ENCODE results near the gene PTGER3.
"Not testable (repeated sequence)": the region's sequence is repeated elsewhere in the genome, so short reads cannot be mapped to it uniquely, and the experiment has no call there.

Gene PTGER3

DNA sequence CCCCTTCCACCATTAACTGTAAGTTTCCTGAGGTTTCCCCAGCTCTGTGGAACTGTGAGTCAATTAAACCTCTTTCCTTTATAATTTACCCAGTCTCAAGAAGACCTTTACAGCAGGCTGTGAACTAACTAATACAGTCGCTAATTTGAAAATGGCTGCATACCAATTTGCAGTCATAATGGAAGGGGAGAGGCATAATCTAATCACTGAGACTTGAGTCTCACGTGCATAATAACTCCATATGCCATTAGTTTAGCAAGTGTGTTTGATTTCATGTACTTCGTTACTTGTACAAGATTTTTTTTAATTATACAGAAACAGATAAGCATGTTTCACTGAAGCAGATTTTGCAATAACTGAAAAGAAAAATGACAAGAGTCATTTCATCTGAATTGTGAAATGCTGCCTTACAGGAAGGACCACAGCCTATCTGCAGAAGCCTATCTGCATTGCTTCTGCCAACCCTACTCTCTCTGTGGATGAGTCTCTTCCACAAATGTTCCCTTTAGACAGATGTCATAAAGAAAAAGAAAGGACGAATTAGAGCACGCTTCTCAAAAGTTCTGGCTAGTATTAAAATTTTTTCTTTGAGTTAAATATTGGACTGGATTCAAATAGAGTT, 99.1 kb downstream of the PTGER3 start:
- DNase-seq (ENCODE audit: low read depth, low spot score) = no peak
- Histone ChIP-seq H3K4me1 (ENCODE audit: control insufficient read depth, insufficient read depth, low read length) (no peaks in the 10 kb centered on the region), H3K27ac (ENCODE audit: low read length) (no peak overlapping the region), H3K36me3 (ENCODE audit: control insufficient read depth, insufficient read depth, low read length) (no peaks in the 10 kb centered on the region), H3K4me3 (ENCODE audit: low read length) (no peak overlapping the region), H3K9me3 (ENCODE audit: control insufficient read depth, insufficient read depth, low read length) (no peaks in the 10 kb centered on the region), H3K27me3 (ENCODE audit: control insufficient read depth, insufficient read depth, low read length) (no peaks in the 10 kb centered on the region)
- WGBS (ENCODE audit: insufficient coverage, insufficient read length) = no CpG with 5 or more reads among the region's 5 CpGs

DNA sequence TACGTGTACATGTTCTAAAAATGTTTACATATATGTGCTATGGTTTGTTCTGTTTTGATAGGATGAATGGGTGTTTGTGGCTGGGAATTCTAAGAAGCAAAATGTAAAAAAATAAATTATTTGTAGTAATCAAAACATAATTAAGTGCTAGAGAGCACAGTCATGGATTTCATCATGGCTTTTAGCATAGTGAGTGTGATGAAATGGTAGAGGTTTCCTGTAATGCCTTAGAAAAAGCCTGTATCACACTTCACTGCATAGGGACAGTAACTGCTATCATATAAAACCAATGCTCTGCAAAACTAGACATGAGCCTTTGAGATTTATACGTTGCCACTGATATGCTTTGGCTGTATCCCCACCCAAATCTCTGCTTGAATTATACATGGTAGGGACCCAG, 99.8 kb downstream of the PTGER3 start:
- DNase-seq (ENCODE audit: low read depth, low spot score) = no peak
- Histone ChIP-seq H3K4me1 (ENCODE audit: control insufficient read depth, insufficient read depth, low read length) (no peaks in the 10 kb centered on the region), H3K27me3 (ENCODE audit: control insufficient read depth, insufficient read depth, low read length) (no peaks in the 10 kb centered on the region), H3K9me3 (ENCODE audit: control insufficient read depth, insufficient read depth, low read length) (no peaks in the 10 kb centered on the region), H3K4me3 (ENCODE audit: low read length) (no peak overlapping the region), H3K27ac (ENCODE audit: low read length) (no peak overlapping the region), H3K36me3 (ENCODE audit: control insufficient read depth, insufficient read depth, low read length) (no peaks in the 10 kb centered on the region)
- whole genome bisulfite sequencing (ENCODE audit: insufficient coverage, insufficient read length) = no CpG with 5 or more reads among the region's 2 CpGs

GRCh38 chr1:70945676-70946075, 101.9 kb downstream of the PTGER3 start:
- H3K9me3 ChIP-seq (ENCODE audit: control insufficient read depth, insufficient read depth, low read length) = no peaks in the 10 kb centered on the region
- no peak overlapping the region for H3K27ac ChIP-seq (ENCODE audit: low read length)
- H3K4me1 ChIP-seq (ENCODE audit: control insufficient read depth, insufficient read depth, low read length) = no peaks in the 10 kb centered on the region
- no peaks in the 10 kb centered on the region for H3K36me3 ChIP-seq (ENCODE audit: control insufficient read depth, insufficient read depth, low read length)
- no peaks in the 10 kb centered on the region for H3K27me3 ChIP-seq (ENCODE audit: control insufficient read depth, insufficient read depth, low read length)
- DNase-seq (ENCODE audit: low read depth, low spot score) = no peak
- no CpG with 5 or more reads among the region's 2 CpGs for WGBS (ENCODE audit: insufficient coverage, insufficient read length)
- H3K4me3 ChIP-seq (ENCODE audit: low read length) = no peak overlapping the region

DNA sequence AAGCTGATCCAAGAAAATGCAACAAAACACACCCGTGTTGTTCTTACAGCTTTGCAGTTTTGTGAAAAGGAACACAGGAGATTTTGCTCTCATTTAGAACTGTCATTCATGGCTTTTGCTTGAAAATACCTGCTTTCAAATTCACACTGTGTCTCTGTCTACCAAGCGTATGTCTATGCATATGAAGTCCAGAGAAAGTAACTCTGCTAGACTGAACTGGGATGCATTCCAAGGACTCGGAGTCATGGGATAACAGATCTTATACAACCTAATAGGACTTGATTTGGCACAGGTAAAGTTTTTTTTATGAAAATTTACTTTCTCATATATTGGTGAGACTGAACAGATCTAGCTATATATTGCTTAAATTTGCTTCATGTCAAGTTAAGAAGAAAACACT, 102.4 kb downstream of the PTGER3 start:
- H3K27ac ChIP-seq (ENCODE audit: low read length) = no peak overlapping the region
- H3K27me3 ChIP-seq (ENCODE audit: control insufficient read depth, insufficient read depth, low read length) = no peaks in the 10 kb centered on the region
- no peak for DNase-seq (ENCODE audit: low read depth, low spot score)
- H3K4me3 ChIP-seq (ENCODE audit: low read length) = no peak overlapping the region
- no peaks in the 10 kb centered on the region for H3K4me1 ChIP-seq (ENCODE audit: control insufficient read depth, insufficient read depth, low read length)
- no peaks in the 10 kb centered on the region for H3K36me3 ChIP-seq (ENCODE audit: control insufficient read depth, insufficient read depth, low read length)
- no peaks in the 10 kb centered on the region for H3K9me3 ChIP-seq (ENCODE audit: control insufficient read depth, insufficient read depth, low read length)
- no CpG with 5 or more reads among the region's 3 CpGs for WGBS (ENCODE audit: insufficient coverage, insufficient read length)

- Histone ChIP-seq H3K36me3 (ENCODE audit: control insufficient read depth, insufficient read depth, low read length) (no peaks in the 10 kb centered on the region), H3K27ac (ENCODE audit: low read length) (no peak overlapping the region), H3K27me3 (ENCODE audit: control insufficient read depth, insufficient read depth, low read length) (no peaks in the 10 kb centered on the region), H3K4me3 (ENCODE audit: low read length) (no peak overlapping the region), H3K4me1 (ENCODE audit: control insufficient read depth, insufficient read depth, low read length) (no peaks in the 10 kb centered on the region), H3K9me3 (ENCODE audit: control insufficient read depth, insufficient read depth, low read length) (no peaks in the 10 kb centered on the region)
- DNase-seq (ENCODE audit: low read depth, low spot score) = no peak
- 100% methylated on average over 2 of the region's 2 CpGs for WGBS (ENCODE audit: insufficient coverage, insufficient read length)
These were observed 106.1 kb downstream of the PTGER3 start for GRCh38 chr1:70941563-70941962.

GRCh38 chr1:70940398-70940797, 107.2 kb downstream of the PTGER3 start:
- not testable (repeated sequence) for H3K4me1 ChIP-seq (ENCODE audit: control insufficient read depth, insufficient read depth, low read length); H3K4me3 ChIP-seq (ENCODE audit: low read length); H3K27me3 ChIP-seq (ENCODE audit: control insufficient read depth, insufficient read depth, low read length); H3K27ac ChIP-seq (ENCODE audit: low read length); H3K36me3 ChIP-seq (ENCODE audit: control insufficient read depth, insufficient read depth, low read length); H3K9me3 ChIP-seq (ENCODE audit: control insufficient read depth, insufficient read depth, low read length); DNase-seq (ENCODE audit: low read depth, low spot score)
- no CpG with 5 or more reads among the region's 2 CpGs for WGBS (ENCODE audit: insufficient coverage, insufficient read length)

GRCh38 chr1:70934194-70934961, 113.2 kb downstream of the PTGER3 start:
- Histone ChIP-seq H3K4me1 (ENCODE audit: control insufficient read depth, insufficient read depth, low read length) (no peaks in the 10 kb centered on the region), H3K27me3 (ENCODE audit: control insufficient read depth, insufficient read depth, low read length) (no peaks in the 10 kb centered on the region), H3K9me3 (ENCODE audit: control insufficient read depth, insufficient read depth, low read length) (no peaks in the 10 kb centered on the region), H3K27ac (ENCODE audit: low read length) (no peak overlapping the region), H3K36me3 (ENCODE audit: control insufficient read depth, insufficient read depth, low read length) (no peaks in the 10 kb centered on the region), H3K4me3 (ENCODE audit: low read length) (no peak overlapping the region)
- DNase-seq (ENCODE audit: low read depth, low spot score) = no peak
- whole genome bisulfite sequencing (ENCODE audit: insufficient coverage, insufficient read length) = no CpG with 5 or more reads among the region's 5 CpGs

DNA sequence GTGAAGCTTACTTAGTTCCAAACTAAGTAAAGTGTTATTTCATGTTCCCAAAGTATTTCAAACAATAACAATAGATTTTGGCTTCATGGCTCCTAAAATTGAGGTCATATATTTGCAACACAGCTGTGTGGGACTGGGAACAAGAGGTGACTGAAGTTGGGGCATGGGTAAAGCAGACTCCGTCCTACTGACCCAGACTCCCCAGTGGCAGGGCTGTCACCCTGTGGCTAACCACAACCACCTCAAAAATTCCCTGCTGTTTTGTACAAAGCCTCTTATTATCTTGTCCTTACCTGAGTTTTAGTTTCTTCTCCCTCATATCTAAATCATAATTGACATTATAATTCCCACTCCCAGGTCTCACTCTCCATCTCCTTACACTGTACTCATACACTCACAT, 117.6 kb downstream of the PTGER3 start:
- Histone ChIP-seq H3K4me3 (ENCODE audit: low read length) (no peak overlapping the region), H3K4me1 (ENCODE audit: control insufficient read depth, insufficient read depth, low read length) (no peaks in the 10 kb centered on the region), H3K36me3 (ENCODE audit: control insufficient read depth, insufficient read depth, low read length) (no peaks in the 10 kb centered on the region), H3K27me3 (ENCODE audit: control insufficient read depth, insufficient read depth, low read length) (no peaks in the 10 kb centered on the region), H3K9me3 (ENCODE audit: control insufficient read depth, insufficient read depth, low read length) (no peaks in the 10 kb centered on the region), H3K27ac (ENCODE audit: low read length) (no peak overlapping the region)
- no peak for DNase-seq (ENCODE audit: low read depth, low spot score)
- no CpG with 5 or more reads among the region's 1 CpG for WGBS (ENCODE audit: insufficient coverage, insufficient read length)

DNA sequence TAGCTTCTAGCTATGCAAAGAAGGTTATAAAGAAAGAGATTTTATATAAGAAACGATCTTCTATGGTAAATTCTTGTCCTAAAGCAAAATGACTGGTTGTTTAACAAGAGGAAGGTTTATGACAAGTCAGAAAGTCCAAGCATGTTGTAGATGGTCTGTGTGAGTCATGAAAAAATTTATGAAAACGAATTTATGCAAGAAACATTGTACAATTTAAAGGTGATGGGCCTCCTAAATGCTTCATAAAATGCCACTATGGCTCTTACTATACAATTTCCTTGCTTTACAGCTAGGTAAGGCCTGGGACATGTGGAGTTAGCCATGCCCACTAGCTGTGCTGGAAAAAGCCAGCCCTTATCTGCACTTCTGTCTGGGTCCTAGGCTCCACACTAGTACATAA, 125.4 kb downstream of the PTGER3 start:
- H3K4me1 ChIP-seq (ENCODE audit: control insufficient read depth, insufficient read depth, low read length) = no peaks in the 10 kb centered on the region
- H3K27me3 ChIP-seq (ENCODE audit: control insufficient read depth, insufficient read depth, low read length) = no peaks in the 10 kb centered on the region
- H3K27ac ChIP-seq (ENCODE audit: low read length) = no peak overlapping the region
- WGBS (ENCODE audit: insufficient coverage, insufficient read length) = no CpG with 5 or more reads among the region's 2 CpGs
- H3K4me3 ChIP-seq (ENCODE audit: low read length) = no peak overlapping the region
- DNase-seq (ENCODE audit: low read depth, low spot score) = no peak
- no peaks in the 10 kb centered on the region for H3K36me3 ChIP-seq (ENCODE audit: control insufficient read depth, insufficient read depth, low read length)
- no peaks in the 10 kb centered on the region for H3K9me3 ChIP-seq (ENCODE audit: control insufficient read depth, insufficient read depth, low read length)
